ENCODE measurements around the gene PCDH9. TPM values are rescaled to one million over a fixed set of nuclear protein-coding genes. Genes with fewer than 3 reads are reported as not detected.

Gene PCDH9
- total RNA-seq, 1 donor from 2014 or later = 1.7 TPM

- no peak overlapping the region for H3K27ac Mint-ChIP-seq
- no peaks in the 10 kb centered on the region for H3K9me3 Mint-ChIP-seq (ENCODE audit: low read depth)
- peaks cover 13% of the 10 kb centered on the region for H3K4me1 Mint-ChIP-seq (ENCODE audit: low read depth)
- TF ChIP-seq, protein P1, sequence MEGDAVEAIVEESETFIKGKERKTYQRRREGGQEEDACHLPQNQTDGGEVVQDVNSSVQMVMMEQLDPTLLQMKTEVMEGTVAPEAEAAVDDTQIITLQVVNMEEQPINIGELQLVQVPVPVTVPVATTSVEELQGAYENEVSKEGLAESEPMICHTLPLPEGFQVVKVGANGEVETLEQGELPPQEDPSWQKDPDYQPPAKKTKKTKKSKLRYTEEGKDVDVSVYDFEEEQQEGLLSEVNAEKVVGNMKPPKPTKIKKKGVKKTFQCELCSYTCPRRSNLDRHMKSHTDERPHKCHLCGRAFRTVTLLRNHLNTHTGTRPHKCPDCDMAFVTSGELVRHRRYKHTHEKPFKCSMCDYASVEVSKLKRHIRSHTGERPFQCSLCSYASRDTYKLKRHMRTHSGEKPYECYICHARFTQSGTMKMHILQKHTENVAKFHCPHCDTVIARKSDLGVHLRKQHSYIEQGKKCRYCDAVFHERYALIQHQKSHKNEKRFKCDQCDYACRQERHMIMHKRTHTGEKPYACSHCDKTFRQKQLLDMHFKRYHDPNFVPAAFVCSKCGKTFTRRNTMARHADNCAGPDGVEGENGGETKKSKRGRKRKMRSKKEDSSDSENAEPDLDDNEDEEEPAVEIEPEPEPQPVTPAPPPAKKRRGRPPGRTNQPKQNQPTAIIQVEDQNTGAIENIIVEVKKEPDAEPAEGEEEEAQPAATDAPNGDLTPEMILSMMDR (IDR thresholded peaks at IDR 0.05; ENCODE audit: unreplicated experiment) = no peak
- H3K4me3 Mint-ChIP-seq (ENCODE audit: low read depth) = no peak overlapping the region
- H3K27me3 Mint-ChIP-seq = peaks cover 2% of the 10 kb centered on the region
- H3K36me3 Mint-ChIP-seq (ENCODE audit: insufficient read depth) = no peaks in the 10 kb centered on the region
- no peak for DNase-seq (ENCODE audit: low spot score, unreplicated experiment)
Observed at GRCh38 chr13:67146523-67147130, 83.5 kb downstream of the PCDH9 start.

GRCh38 chr13:67145950-67146349 is 84.2 kb downstream of the PCDH9 start:
- Mint-ChIP-seq H3K4me3 (ENCODE audit: low read depth) (no peak overlapping the region), H3K27me3 (peaks cover 2% of the 10 kb centered on the region), H3K9me3 (ENCODE audit: low read depth) (no peaks in the 10 kb centered on the region), H3K27ac (no peak overlapping the region), H3K36me3 (ENCODE audit: insufficient read depth) (no peaks in the 10 kb centered on the region), H3K4me1 (ENCODE audit: low read depth) (peaks cover 13% of the 10 kb centered on the region)
- TF ChIP-seq, protein P1 (IDR thresholded peaks at IDR 0.05; ENCODE audit: unreplicated experiment) = no peak
- no peak for DNase-seq (ENCODE audit: low spot score, unreplicated experiment)

DNA sequence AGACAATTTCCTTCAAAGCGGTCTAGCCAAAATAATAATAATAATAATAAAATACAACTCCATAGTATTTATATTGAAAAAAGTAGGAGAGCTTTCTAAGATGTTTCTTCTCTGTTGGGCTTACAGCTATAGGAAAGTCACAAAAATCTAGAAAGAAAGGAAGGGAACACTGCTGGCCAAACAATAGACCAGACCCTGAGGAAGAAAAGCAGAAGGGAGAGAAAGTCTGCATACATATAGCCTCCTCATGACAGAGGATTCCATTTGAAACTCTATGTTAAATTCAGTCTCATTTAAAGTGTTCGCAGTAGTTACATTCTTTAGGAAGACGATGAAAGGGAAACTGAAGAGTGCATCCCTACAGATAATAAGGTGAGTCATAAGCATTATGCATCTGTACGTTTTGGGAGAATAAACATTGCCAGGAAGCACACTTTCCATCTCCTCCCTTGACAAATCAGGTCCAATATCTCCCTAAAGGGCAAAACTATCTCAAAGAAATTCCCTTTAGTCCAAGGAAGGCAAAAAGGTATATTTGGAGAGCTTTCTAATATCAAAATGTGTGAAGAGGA is 86.5 kb downstream of the PCDH9 start:
- TF ChIP-seq, protein P1 (IDR thresholded peaks at IDR 0.05; ENCODE audit: unreplicated experiment) = no peak
- Mint-ChIP-seq H3K4me1 (ENCODE audit: low read depth) (peaks cover 13% of the 10 kb centered on the region), H3K9me3 (ENCODE audit: low read depth) (no peaks in the 10 kb centered on the region), H3K27me3 (peaks cover 2% of the 10 kb centered on the region), H3K27ac (no peak overlapping the region), H3K36me3 (ENCODE audit: insufficient read depth) (no peaks in the 10 kb centered on the region), H3K4me3 (ENCODE audit: low read depth) (no peak overlapping the region)
- no peak for DNase-seq (ENCODE audit: low spot score, unreplicated experiment)

GRCh38 chr13:67140006-67140405 is 90.1 kb downstream of the PCDH9 start:
- Mint-ChIP-seq H3K36me3 (ENCODE audit: insufficient read depth) (no peaks in the 10 kb centered on the region), H3K27me3 (peaks cover 2% of the 10 kb centered on the region), H3K27ac (no peak overlapping the region), H3K4me3 (ENCODE audit: low read depth) (no peak overlapping the region), H3K9me3 (ENCODE audit: low read depth) (no peaks in the 10 kb centered on the region), H3K4me1 (ENCODE audit: low read depth) (peaks cover 4% of the 10 kb centered on the region)
- TF ChIP-seq, protein P1 (IDR thresholded peaks at IDR 0.05; ENCODE audit: unreplicated experiment) = no peak
- no peak for DNase-seq (ENCODE audit: low spot score, unreplicated experiment)

DNA sequence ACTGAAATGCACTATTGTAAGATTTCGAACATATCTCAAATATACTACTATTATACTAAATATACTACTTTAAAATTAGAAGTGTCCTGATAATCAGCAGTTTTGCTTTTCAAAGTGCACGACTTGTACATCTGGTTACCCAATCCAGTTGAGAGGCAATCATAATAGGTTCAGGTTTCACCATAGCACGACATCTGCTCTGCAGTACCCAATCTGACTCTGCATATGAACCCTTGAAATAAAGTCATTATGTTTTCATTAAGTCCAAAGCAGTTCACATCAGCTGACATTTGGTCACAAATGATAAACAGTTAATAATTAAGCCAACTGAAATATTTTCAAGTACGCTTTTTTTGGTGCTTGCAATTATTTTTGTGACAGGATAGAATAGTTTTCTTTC is 90.6 kb downstream of the PCDH9 start:
- DNase-seq (ENCODE audit: low spot score, unreplicated experiment) = no peak
- no peak overlapping the region for H3K27ac Mint-ChIP-seq
- peaks cover 2% of the 10 kb centered on the region for H3K27me3 Mint-ChIP-seq
- H3K4me3 Mint-ChIP-seq (ENCODE audit: low read depth) = no peak overlapping the region
- H3K4me1 Mint-ChIP-seq (ENCODE audit: low read depth) = peaks cover 4% of the 10 kb centered on the region
- H3K9me3 Mint-ChIP-seq (ENCODE audit: low read depth) = no peaks in the 10 kb centered on the region
- TF ChIP-seq, protein P1 (IDR thresholded peaks at IDR 0.05; ENCODE audit: unreplicated experiment) = no peak
- no peaks in the 10 kb centered on the region for H3K36me3 Mint-ChIP-seq (ENCODE audit: insufficient read depth)
